ENCODE data around the gene URM1.
A peak's percentile ranks its signal among the peaks of the same experiment; 100 is the strongest.
"Not testable (repeated sequence)": the region's sequence is repeated elsewhere in the genome, so short reads cannot be mapped to it uniquely, and the experiment has no call there.

Gene URM1

GRCh38 chr9:128370752-128371629, at the start of gene URM1:
Gene URM1, plus strand, starts transcription at chr9:128371374. Its CDS starts 7 bp downstream, at chr9:128371381.
- peak; percentile 97 for DNase-seq

- no peak for DNase-seq
Observed at GRCh38 chr9:128321879-128322403, 49.2 kb upstream of the URM1 start.

- peak; percentile 94 for DNase-seq
Observed at GRCh38 chr9:128322404-128323211, 48.6 kb upstream of the URM1 start, which contains the start of the genes COQ4 and TRUB2. Gene COQ4, plus strand, starts transcription at chr9:128322839. Its CDS starts 20 bp downstream, at chr9:128322859. Gene TRUB2, minus strand, starts transcription at chr9:128322447. Its CDS starts 39 bp downstream, at chr9:128322408.

DNA sequence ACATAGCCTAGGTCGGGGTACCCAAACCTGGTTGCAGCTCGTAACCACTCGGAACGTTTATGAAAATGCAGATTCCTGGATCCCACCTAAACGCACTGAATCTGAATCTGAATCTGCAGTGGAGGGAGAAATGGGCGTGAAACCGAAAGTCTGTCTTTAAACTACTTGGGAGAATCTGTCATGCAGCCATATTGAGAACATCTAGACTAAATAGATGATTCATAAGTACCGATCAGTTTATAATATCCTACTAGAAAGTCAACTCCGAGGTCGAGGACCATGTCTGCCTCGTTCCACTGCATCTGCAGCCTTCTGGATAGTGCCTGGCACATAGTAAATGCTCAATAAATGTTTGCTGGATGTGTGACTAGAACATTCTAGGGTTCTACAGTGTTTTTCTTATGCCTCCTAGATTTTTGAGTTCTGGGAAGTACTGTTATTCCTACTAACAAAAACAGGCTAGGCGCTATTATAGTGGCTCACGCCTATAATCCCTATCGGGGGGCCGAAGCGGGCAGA, 47.9 kb upstream of the URM1 start:
- DNase-seq = no peak

DNA sequence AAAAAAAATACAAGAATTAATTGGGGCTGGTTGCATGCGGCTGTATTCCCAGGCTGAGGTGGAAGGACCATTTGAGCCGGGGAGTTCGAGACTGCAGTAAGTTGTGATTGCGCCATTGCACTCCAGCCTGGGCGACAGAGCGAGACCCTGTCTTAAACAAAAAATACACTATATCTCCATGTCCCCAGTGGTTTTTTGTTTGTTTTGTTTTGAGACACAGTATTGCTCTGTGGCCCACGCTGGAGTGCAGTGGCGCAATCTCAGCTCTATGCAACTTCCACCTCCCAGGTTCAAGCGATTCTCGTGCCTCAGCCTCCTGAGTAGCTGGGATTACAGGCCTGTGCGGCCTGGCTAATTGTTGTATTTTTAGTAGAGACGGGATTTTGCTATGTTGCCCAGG, 47.4 kb upstream of the URM1 start:
- no peak for DNase-seq

DNA sequence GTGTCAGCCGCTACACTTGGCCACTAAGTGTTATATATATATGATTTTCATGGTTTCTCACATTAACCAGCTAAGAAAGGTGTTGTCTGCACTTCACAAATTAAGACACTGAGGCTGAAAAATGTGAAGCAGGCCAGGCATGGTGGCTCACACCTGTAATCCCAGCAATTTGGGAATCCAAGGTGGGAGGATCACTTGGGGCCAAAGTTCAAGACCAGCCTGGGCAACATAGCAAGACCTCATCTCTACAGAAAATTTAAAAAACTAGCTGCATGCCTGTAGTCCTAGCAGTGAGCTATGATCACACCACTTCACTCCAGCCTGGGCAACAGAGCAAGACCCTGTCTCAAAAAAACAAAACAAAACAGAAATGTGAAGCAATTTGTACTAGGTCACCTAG, 46.8 kb upstream of the URM1 start:
- no peak for DNase-seq

- no peak for DNase-seq
Observed at GRCh38 chr9:128325629-128326028, 45.5 kb upstream of the URM1 start.

GRCh38 chr9:128333451-128333869, 37.7 kb upstream of the URM1 start:
- DNase-seq = no peak

DNA sequence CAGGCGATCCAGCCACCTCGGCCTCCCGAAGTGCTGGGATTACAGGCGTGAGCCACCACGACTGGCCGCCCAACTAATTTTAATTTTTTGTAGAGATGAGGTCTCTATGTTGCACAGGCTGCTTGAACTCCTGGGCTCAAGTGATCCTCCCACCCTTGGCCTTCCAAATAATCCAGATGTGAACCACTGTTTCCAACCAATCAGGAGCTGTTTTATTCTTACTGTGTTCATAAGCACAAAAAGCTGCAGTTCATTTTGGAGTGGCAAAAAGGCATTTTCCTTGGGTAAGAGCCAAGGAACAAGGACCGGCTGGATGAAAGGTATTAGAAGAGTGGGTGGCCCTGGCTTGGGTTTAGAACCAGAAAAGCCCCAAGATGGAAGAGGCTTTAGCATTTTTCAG, 36.0 kb upstream of the URM1 start:
- DNase-seq = no peak

- no peak for DNase-seq
Observed at GRCh38 chr9:128335914-128336313, 35.3 kb upstream of the URM1 start.

DNA sequence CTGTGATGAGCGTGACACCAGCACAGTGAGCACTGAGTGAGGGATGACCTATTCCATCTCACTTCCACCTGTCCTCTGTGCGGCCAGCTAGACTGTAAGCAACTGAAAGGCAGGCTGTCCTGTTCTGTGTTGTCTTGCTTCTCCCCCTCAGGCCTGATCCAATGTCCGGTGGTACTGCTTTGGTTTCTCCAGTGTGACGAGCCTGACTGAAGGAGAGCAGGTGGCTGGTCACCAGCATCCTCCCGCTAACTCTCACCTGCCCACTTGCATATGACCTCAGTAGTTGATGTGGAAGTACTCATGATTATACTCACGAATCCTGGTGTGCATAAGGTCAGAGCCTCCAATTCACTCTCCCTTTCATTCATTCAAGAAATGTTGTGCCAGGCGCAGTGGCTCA, 33.2 kb upstream of the URM1 start:
- DNase-seq = no peak

- not testable (repeated sequence) for DNase-seq
Observed at GRCh38 chr9:128338852-128339614, 32.1 kb upstream of the URM1 start.

GRCh38 chr9:128339761-128340690, 31.1 kb upstream of the URM1 start, which contains the start of gene SLC27A4:
Gene SLC27A4, plus strand, starts transcription at chr9:128340527. Its CDS starts 2,606 bp downstream, at chr9:128343133.
- DNase-seq = peak; percentile 91

GRCh38 chr9:128340691-128341434, 30.3 kb upstream of the URM1 start:
- peak; percentile 67 for DNase-seq

GRCh38 chr9:128341435-128341849, 29.7 kb upstream of the URM1 start:
- peak; percentile 80 for DNase-seq

- no peak for DNase-seq
Observed at GRCh38 chr9:128342971-128343680, 28.0 kb upstream of the URM1 start.

GRCh38 chr9:128343855-128344254, 27.3 kb upstream of the URM1 start:
- DNase-seq = no peak

GRCh38 chr9:128344931-128345605, 26.1 kb upstream of the URM1 start:
- DNase-seq = no peak

DNA sequence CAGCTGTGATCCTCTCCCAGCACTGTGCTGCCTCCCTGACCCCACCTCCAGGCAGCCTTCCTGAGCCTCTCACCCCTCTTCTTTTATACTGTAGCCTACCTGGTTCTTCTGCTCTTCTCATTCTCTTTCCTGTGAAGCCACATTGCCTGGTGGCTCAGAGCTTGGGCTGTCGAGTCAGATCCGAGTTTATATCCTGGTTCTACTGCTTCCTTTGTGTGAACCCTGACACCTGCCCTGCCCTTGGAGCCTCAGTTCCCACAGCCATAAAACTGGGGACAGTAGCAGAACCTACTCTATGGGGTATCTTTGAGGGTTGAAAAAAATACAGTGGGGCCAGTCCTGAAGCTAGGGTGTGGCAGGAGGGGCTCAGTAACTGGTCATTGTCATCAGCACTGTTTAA, 22.0 kb upstream of the URM1 start:
- DNase-seq = no peak

All from activated CD8-positive, alpha-beta memory T cell treated with anti-CD3 and anti-CD28 coated beads, Interleukin-2, amount 50 U/mL, for 48 hours (primary cell).